A673 (cell line): Measurements from ENCODE around the gene KRT37. TPM values are rescaled to one million over a fixed set of nuclear protein-coding genes. Genes with fewer than 3 reads are reported as not detected.

Experiments used
- Bru-seq: library from RNA; stranded (reverse); fragments of 400-500 nt; gene quantifications from one replicate; lab custom pipeline; 2021; lab: Mats Ljungman, UMichigan
- BruChase-seq, 2 experiments: library from RNA; stranded (reverse); fragments of 400-500 nt; gene quantifications; one replicate each; lab custom pipeline; 2021; lab: Mats Ljungman, UMichigan
- BruUV-seq: library from RNA; stranded (reverse); fragments of 400-500 nt; replicated peaks from 2 replicates; lab custom pipeline; 2021; lab: Mats Ljungman, UMichigan
- CTCF ChIA-PET: fragments of 300-600 bp; sonication (Branson Sonifier 250); formaldehyde crosslinking; loops from one replicate; lab custom pipeline; 2022; ENCODE audit warnings: antibody characterized with exemption; lab: Charles Lee
- POLR2A ChIA-PET: fragments of 300-600 bp; sonication (Branson Sonifier 250); formaldehyde crosslinking; loops from one replicate; lab custom pipeline; 2022; ENCODE audit warnings: antibody characterized with exemption; ENCODE audit not compliant: low non-redundant PET; lab: Charles Lee
- DNase-seq: peaks from one replicate; pipeline ENCODE4 v3.0.0-alpha.2; 2015; ENCODE audit warnings: low spot score
- H3K27ac ChIP-seq: fragments of 200-600 bp; sonication (generic); 2 replicates; pipeline ENCODE4 v1.5.1; 2016; ENCODE audit warnings: mixed run types, low read depth, mild to moderate bottlenecking, mixed read lengths, antibody characterized with exemption, low read length; ENCODE audit not compliant: poor library complexity, severe bottlenecking
- H3K27me3 ChIP-seq: fragments of 200-600 bp; sonication (generic); replicated peaks from 2 replicates; pipeline ENCODE4 v1.6.1; 2017; ENCODE audit warnings: mixed run types, low read depth, mild to moderate bottlenecking, mixed read lengths, antibody characterized with exemption, low read length; ENCODE audit not compliant: insufficient read depth, poor library complexity
- H3K36me3 ChIP-seq: fragments of 200-600 bp; sonication (generic); 2 replicates; pipeline ENCODE4 v1.6.1; 2016; ENCODE audit warnings: mixed run types, mild to moderate bottlenecking, mixed read lengths, antibody characterized with exemption, low read length; ENCODE audit not compliant: insufficient read depth, poor library complexity, severe bottlenecking
- H3K4me1 ChIP-seq: fragments of 200-600 bp; sonication (generic); 2 replicates; pipeline ENCODE4 v1.6.1; 2017; ENCODE audit warnings: mixed run types, mild to moderate bottlenecking, mixed read lengths, antibody characterized with exemption, low read length; ENCODE audit not compliant: insufficient read depth, poor library complexity, severe bottlenecking
- H3K4me3 ChIP-seq: fragments of 200-600 bp; sonication (generic); 2 replicates; pipeline ENCODE4 v1.5.1; 2016; ENCODE audit warnings: low read depth, mixed run types, mild to moderate bottlenecking, mixed read lengths, low read length; ENCODE audit not compliant: poor library complexity, severe bottlenecking
- H3K9me3 ChIP-seq: fragments of 200-600 bp; sonication (generic); 2 replicates; pipeline ENCODE4 v1.6.1; 2016; ENCODE audit warnings: mixed run types, low read depth, mild to moderate bottlenecking, mixed read lengths, antibody characterized with exemption, low read length; ENCODE audit not compliant: poor library complexity, severe bottlenecking
- EZH2 ChIP-seq: fragments of 200-600 bp; sonication (generic); IDR thresholded peaks from 2 replicates; pipeline ENCODE4 v1.6.1; 2017; ENCODE audit warnings: borderline replicate concordance, low read depth, mild to moderate bottlenecking, mixed read lengths, antibody characterized with exemption, low read length; ENCODE audit not compliant: poor library complexity, severe bottlenecking
- intact Hi-C: fragments of 100-400 bp; cut with micrococcal nuclease; formaldehyde crosslinking; loops from one replicate; pipeline ENCODE4 v1.10.0; 2022; ENCODE audit not compliant: unreplicated experiment
- long read RNA-seq: library from polyadenylated mRNA; stranded (forward); transcript quantifications from one replicate; pipeline ENCODE4 v2.0.0, GENCODE V29; 2022
- total RNA-seq: library from RNA; stranded (reverse); gene quantifications from 2 replicates; pipeline ENCODE4 v1.2.3, GENCODE V29; 2021
- TF ChIP-seq, protein P1 (sequence below): fragments of 300-800, 200-600 bp; sonication (generic); conservative IDR thresholded peaks from 2 replicates; pipeline ENCODE4 v1.5.1; 2017; ENCODE audit warnings: low read depth, mild to moderate bottlenecking, antibody characterized with exemption, low read length, moderate library complexity, mixed read lengths

The KRT37 gene
- total RNA-seq (not detected in 2 replicates), Bru-seq, nascent RNA (not detected), BruChase-seq, experiment 1, labeled RNA remaining after a 2-hour chase (not detected), BruChase-seq, experiment 2, labeled RNA remaining after a 6-hour chase (not detected)
- long read RNA-seq = 0 reads

DNA sequence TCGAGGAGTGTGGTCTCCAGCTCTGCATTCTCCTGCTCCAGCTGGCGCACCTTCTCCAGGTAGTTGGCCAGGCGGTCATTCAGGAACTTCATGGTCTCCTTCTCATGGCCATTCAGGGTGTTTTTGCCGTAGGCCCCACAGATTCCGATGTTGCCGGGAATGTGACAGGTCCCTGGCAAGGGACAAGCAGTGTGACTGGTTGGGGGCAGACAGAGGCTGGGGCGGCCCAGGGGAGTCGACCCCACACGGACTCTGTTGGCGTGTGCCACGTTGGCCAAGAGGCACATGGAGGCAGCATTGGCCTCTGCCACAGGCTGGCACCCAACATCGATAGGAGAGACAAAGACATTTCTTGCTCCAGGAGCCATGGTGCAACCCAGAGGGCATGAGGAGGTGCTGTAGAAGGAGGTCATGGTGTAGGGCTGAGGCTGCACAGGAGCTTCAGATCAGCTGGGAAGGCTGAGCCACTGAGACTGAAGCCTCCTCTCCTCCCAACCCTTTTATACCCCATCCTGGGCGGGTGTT is at the start of gene KRT37:
TSS of gene KRT37 (minus strand) at position 475 of the 525 bp plus-strand sequence. CDS start at position 413, 62 bp downstream.
- H3K4me3 ChIP-seq = no peak within 1 kb of the TSS
- DNase-seq = no peak
- H3K27ac ChIP-seq = no peak within 1 kb of the TSS
- CTCF ChIA-PET = no interaction called here
- H3K4me1 ChIP-seq = no peaks in the 10 kb centered on the region
- H3K27me3 ChIP-seq = no peaks in the 10 kb centered on the region
- no TSS peak for BruUV-seq
- no peaks in the 10 kb centered on the region for H3K9me3 ChIP-seq
- POLR2A ChIA-PET = no interaction called here
- intact Hi-C loops = no loop called here
- H3K36me3 ChIP-seq = no peaks in the 10 kb centered on the region
- TF ChIP-seq EZH2 = no peak
- TF ChIP-seq, protein P1, sequence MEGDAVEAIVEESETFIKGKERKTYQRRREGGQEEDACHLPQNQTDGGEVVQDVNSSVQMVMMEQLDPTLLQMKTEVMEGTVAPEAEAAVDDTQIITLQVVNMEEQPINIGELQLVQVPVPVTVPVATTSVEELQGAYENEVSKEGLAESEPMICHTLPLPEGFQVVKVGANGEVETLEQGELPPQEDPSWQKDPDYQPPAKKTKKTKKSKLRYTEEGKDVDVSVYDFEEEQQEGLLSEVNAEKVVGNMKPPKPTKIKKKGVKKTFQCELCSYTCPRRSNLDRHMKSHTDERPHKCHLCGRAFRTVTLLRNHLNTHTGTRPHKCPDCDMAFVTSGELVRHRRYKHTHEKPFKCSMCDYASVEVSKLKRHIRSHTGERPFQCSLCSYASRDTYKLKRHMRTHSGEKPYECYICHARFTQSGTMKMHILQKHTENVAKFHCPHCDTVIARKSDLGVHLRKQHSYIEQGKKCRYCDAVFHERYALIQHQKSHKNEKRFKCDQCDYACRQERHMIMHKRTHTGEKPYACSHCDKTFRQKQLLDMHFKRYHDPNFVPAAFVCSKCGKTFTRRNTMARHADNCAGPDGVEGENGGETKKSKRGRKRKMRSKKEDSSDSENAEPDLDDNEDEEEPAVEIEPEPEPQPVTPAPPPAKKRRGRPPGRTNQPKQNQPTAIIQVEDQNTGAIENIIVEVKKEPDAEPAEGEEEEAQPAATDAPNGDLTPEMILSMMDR = no peak

- H3K4me3 ChIP-seq = no peak overlapping the region
- no peak for DNase-seq
- H3K27ac ChIP-seq = no peak overlapping the region
- no peak for TF ChIP-seq EZH2
- TF ChIP-seq, protein P1 = no peak
- no TSS peak for BruUV-seq
- no peaks in the 10 kb centered on the region for H3K36me3 ChIP-seq
- H3K4me1 ChIP-seq = no peaks in the 10 kb centered on the region
- ChIA-PET CTCF (no interaction called here), POLR2A (no interaction called here)
- no peaks in the 10 kb centered on the region for H3K9me3 ChIP-seq
- intact Hi-C loops = no loop called here
- no peaks in the 10 kb centered on the region for H3K27me3 ChIP-seq
Measured at GRCh38 chr17:41468346-41468745, 44.0 kb upstream of the KRT37 start.

- TF ChIP-seq, protein P1 = no peak
- TF ChIP-seq EZH2 = no peak
- no peaks in the 10 kb centered on the region for H3K27me3 ChIP-seq
- H3K9me3 ChIP-seq = no peaks in the 10 kb centered on the region
- no peaks in the 10 kb centered on the region for H3K4me1 ChIP-seq
- intact Hi-C loops = no loop called here
- peak; percentile 66 for DNase-seq
- POLR2A ChIA-PET = no interaction called here
- no peak overlapping the region for H3K27ac ChIP-seq
- no TSS peak for BruUV-seq
- CTCF ChIA-PET = no interaction called here
- no peak overlapping the region for H3K4me3 ChIP-seq
- no peaks in the 10 kb centered on the region for H3K36me3 ChIP-seq
Measured at GRCh38 chr17:41467561-41467960, 43.2 kb upstream of the KRT37 start.
